GM23248 (cell line): ENCODE results near the gene PARK7.
"Not testable (repeated sequence)": the region's sequence is repeated elsewhere in the genome, so short reads cannot be mapped to it uniquely, and the experiment has no call there.

Experiments used
- EZH2 ChIP-seq: fragments of 200-600 bp; sonication (generic); IDR thresholded peaks from 2 replicates; pipeline ENCODE4 v1.6.1; 2018; ENCODE audit warnings: antibody characterized with exemption, mild to moderate bottlenecking; ENCODE audit not compliant: insufficient read depth, poor library complexity, severe bottlenecking
- EZH2phosphoT487 ChIP-seq: fragments of 200-600 bp; sonication (generic); IDR thresholded peaks from 2 replicates; pipeline ENCODE4 v1.6.1; 2018; ENCODE audit warnings: antibody characterized with exemption, moderate library complexity, mild to moderate bottlenecking, low read depth; ENCODE audit not compliant: insufficient read depth

- TF ChIP-seq EZH2phosphoT487, EZH2: not testable (repeated sequence)
Observed at GRCh38 chr1:7952791-7953190, 8.7 kb upstream of the PARK7 start.
